Activated effector memory CD4-positive, alpha-beta T cell treated with anti-CD3 and anti-CD28 coated beads, Interleukin-2, amount 50 U/mL, for 16 hours (primary cell): Measurements from ENCODE around the gene AP2A2.

ENCODE experiments used
- DNase-seq: peaks from one replicate; pipeline ENCODE4 v3.0.0-alpha.2; 2020

Gene AP2A2

GRCh38 chr11:925496-926301, at the start of gene AP2A2:
Gene AP2A2 (plus strand): TSS chr11:925870. CDS start chr11:926022, 152 bp downstream.
- DNase-seq = peak; percentile 97

- DNase-seq = no peak
These were observed 49.1 kb upstream of the AP2A2 start for GRCh38 chr11:876545-876944.

GRCh38 chr11:877565-877964, 48.1 kb upstream of the AP2A2 start:
- no peak for DNase-seq

GRCh38 chr11:880447-880846, 45.2 kb upstream of the AP2A2 start:
- DNase-seq = no peak

- DNase-seq = no peak
These were observed 43.1 kb upstream of the AP2A2 start for GRCh38 chr11:882596-882995.

- DNase-seq = no peak
These were observed 42.1 kb upstream of the AP2A2 start for GRCh38 chr11:883527-883926.

- DNase-seq = no peak
These were observed 41.0 kb upstream of the AP2A2 start for GRCh38 chr11:884578-885070.

GRCh38 chr11:886568-886967, 39.1 kb upstream of the AP2A2 start:
- DNase-seq = no peak

GRCh38 chr11:887589-887988, 38.1 kb upstream of the AP2A2 start:
- DNase-seq = no peak

GRCh38 chr11:888310-889212, 37.1 kb upstream of the AP2A2 start:
- DNase-seq = no peak

GRCh38 chr11:889257-889656, 36.4 kb upstream of the AP2A2 start:
- no peak for DNase-seq

GRCh38 chr11:889687-890475, 35.8 kb upstream of the AP2A2 start:
- DNase-seq = no peak

GRCh38 chr11:890794-891540, 34.7 kb upstream of the AP2A2 start:
- DNase-seq = no peak

GRCh38 chr11:893008-893654, 32.5 kb upstream of the AP2A2 start:
- DNase-seq = no peak

GRCh38 chr11:894575-895201, 31.0 kb upstream of the AP2A2 start:
- no peak for DNase-seq

- DNase-seq = no peak
These were observed 30.1 kb upstream of the AP2A2 start for GRCh38 chr11:895331-896110.

GRCh38 chr11:897253-898142, 28.2 kb upstream of the AP2A2 start:
- no peak for DNase-seq

GRCh38 chr11:898143-898511, 27.5 kb upstream of the AP2A2 start:
- no peak for DNase-seq

- no peak for DNase-seq
These were observed 27.0 kb upstream of the AP2A2 start for GRCh38 chr11:898540-899190.
